ENCODE data around the gene SAFB. TPM values are rescaled to one million over a fixed set of nuclear protein-coding genes. Genes with fewer than 3 reads are reported as not detected.

The SAFB gene
- total RNA-seq, 3 donors from 2014 or later, result 169 to 191 (median 186) TPM

DNA sequence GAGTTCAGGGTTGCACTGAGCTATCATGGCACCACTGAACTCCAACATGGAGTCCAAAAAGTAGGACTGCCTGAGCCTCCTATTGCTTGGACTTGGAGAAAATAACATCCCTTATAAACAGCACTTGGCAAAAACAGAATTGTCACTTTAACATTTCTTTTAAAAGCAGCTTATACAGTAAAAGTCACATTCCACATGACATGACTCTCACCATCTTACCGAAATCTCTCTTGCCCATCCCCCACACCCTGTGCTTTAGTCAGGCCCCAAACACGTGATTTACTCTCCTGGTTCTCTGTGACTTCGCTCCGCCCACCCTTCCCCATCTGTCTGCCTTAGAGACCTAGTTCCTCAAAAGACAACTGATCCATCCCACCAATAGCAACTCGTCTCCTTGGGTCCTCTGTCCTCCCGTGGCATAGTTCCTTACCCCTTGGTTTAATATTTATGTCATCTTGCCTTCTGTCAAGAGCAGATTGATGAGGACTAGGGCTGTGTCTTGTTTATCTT is 4.6 kb downstream of the SAFB start:
- DNase-seq (peak; percentile 35), ATAC-seq (no peak)
- Mint-ChIP-seq H3K4me3 (no peak overlapping the region), H3K4me1 (ENCODE audit: low read depth) (peaks cover 74% of the 10 kb centered on the region), H3K9me3 (no peaks in the 10 kb centered on the region), H3K27me3 (ENCODE audit: low read depth) (no peaks in the 10 kb centered on the region), H3K36me3 (ENCODE audit: insufficient read depth) (peaks cover 48% of the 10 kb centered on the region)

DNA sequence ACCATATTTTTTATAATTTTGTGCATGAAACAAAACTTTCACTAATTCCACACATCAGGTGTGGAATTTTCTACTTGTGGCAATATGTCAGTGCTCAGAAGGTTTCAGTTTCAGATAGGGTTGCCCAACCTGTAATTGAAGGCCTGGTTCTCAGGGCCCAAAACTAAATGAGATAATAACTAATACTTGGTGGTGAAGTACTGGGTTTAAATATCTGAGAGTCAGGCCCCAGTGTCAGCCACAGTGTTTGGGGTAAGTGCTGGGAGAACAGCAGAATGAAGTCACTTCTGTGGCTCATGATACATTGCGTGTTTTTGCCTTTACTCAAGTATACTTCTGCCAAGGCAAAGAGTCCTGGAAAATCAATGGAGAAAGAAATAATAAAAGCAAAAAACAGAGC is 5.6 kb downstream of the SAFB start:
- H3K4me1 Mint-ChIP-seq (ENCODE audit: low read depth), result peaks cover 84% of the 10 kb centered on the region
- peaks cover 44% of the 10 kb centered on the region for H3K36me3 Mint-ChIP-seq (ENCODE audit: insufficient read depth)
- peak overlapping the region; percentile 45 for H3K4me3 Mint-ChIP-seq
- H3K9me3 Mint-ChIP-seq, result no peaks in the 10 kb centered on the region
- ATAC-seq (no peak), DNase-seq (no peak)
- H3K27me3 Mint-ChIP-seq (ENCODE audit: low read depth), result no peaks in the 10 kb centered on the region

DNA sequence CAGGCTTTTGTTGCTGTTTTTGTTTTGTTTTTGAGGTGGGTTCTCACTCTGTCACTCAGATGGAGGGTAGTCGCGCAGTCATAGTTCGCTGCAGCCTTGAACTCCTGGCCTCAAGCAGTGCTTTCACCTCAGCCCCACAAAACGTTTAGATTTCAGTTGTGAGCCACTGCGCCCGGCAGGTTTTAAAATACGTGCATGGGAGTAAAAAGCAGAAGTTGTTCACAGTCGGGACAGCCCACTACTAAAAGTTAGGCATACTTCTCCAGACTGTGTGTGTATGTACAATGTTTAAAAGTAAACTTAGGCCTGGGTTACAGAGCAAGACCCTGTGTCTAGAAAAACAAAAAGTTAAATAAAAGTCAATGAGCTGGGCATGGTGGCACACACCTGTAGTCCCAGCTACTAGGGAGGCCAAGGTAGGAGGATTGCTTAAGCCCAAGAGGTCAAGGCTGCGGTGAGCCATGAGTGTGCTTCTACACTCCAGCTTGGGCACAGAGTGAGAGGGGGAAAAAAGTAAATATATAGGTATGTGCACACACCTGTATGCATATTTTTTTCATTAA is 6.1 kb downstream of the SAFB start:
- Mint-ChIP-seq H3K4me1 (ENCODE audit: low read depth) (peaks cover 84% of the 10 kb centered on the region), H3K27me3 (ENCODE audit: low read depth) (no peaks in the 10 kb centered on the region), H3K4me3 (peak overlapping the region; percentile 45), H3K9me3 (no peaks in the 10 kb centered on the region), H3K36me3 (ENCODE audit: insufficient read depth) (peaks cover 44% of the 10 kb centered on the region)
- DNase-seq, result no peak
- ATAC-seq, result no peak

GRCh38 chr19:5631567-5632240 is 8.8 kb downstream of the SAFB start:
- Mint-ChIP-seq H3K9me3 (no peaks in the 10 kb centered on the region), H3K36me3 (ENCODE audit: insufficient read depth) (peaks cover 29% of the 10 kb centered on the region), H3K27me3 (ENCODE audit: low read depth) (no peaks in the 10 kb centered on the region), H3K4me3 (peak overlapping the region; percentile 19), H3K4me1 (ENCODE audit: low read depth) (peaks cover 73% of the 10 kb centered on the region)
- DNase-seq, result no peak
- no peak for ATAC-seq

- Mint-ChIP-seq H3K4me3 (no peak overlapping the region), H3K9me3 (no peaks in the 10 kb centered on the region), H3K4me1 (ENCODE audit: low read depth) (peaks cover 71% of the 10 kb centered on the region), H3K36me3 (ENCODE audit: insufficient read depth) (peaks cover 27% of the 10 kb centered on the region), H3K27me3 (ENCODE audit: low read depth) (no peaks in the 10 kb centered on the region)
- ATAC-seq (no peak), DNase-seq (no peak)
Measured at GRCh38 chr19:5632241-5632612, 9.3 kb downstream of the SAFB start.

GRCh38 chr19:5632657-5633056 is 9.8 kb downstream of the SAFB start:
- H3K27me3 Mint-ChIP-seq (ENCODE audit: low read depth), result no peaks in the 10 kb centered on the region
- H3K9me3 Mint-ChIP-seq, result no peaks in the 10 kb centered on the region
- ATAC-seq (no peak), DNase-seq (no peak)
- no peak overlapping the region for H3K4me3 Mint-ChIP-seq
- H3K36me3 Mint-ChIP-seq (ENCODE audit: insufficient read depth), result peaks cover 24% of the 10 kb centered on the region
- H3K4me1 Mint-ChIP-seq (ENCODE audit: low read depth), result peaks cover 71% of the 10 kb centered on the region

- no peak for DNase-seq
- peaks cover 50% of the 10 kb centered on the region for H3K4me1 Mint-ChIP-seq (ENCODE audit: low read depth)
- no peaks in the 10 kb centered on the region for H3K9me3 Mint-ChIP-seq
- H3K36me3 Mint-ChIP-seq (ENCODE audit: insufficient read depth), result peaks cover 11% of the 10 kb centered on the region
- ATAC-seq, result no peak
- no peaks in the 10 kb centered on the region for H3K27me3 Mint-ChIP-seq (ENCODE audit: low read depth)
- no peak overlapping the region for H3K4me3 Mint-ChIP-seq
Measured at GRCh38 chr19:5635427-5635826, 12.5 kb downstream of the SAFB start.

DNA sequence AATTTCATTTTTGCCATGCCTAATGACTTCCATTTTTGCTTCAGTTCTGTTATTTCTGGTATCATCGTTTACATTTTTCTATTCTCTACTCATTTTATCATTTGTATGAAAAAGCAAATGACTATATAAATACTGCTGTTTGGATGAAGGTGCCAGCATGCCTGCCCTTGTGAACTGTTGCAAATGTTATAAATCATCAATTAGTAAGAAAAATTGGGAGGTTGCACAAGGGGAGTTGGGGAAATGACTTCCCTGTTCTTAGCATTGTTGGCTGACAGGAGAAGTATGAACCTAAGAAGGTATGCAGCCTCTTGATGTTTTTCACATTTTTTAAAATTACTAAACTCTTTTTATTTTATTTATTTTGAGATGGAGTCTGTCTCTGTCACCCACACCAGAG is 15.1 kb downstream of the SAFB start:
- H3K36me3 Mint-ChIP-seq (ENCODE audit: insufficient read depth), result peaks cover 15% of the 10 kb centered on the region
- DNase-seq, result no peak
- H3K9me3 Mint-ChIP-seq, result no peaks in the 10 kb centered on the region
- no peak for ATAC-seq
- no peaks in the 10 kb centered on the region for H3K27me3 Mint-ChIP-seq (ENCODE audit: low read depth)
- no peak overlapping the region for H3K4me3 Mint-ChIP-seq
- H3K4me1 Mint-ChIP-seq (ENCODE audit: low read depth), result peaks cover 33% of the 10 kb centered on the region

GRCh38 chr19:5641171-5641570 is 18.3 kb downstream of the SAFB start:
- no peaks in the 10 kb centered on the region for H3K27me3 Mint-ChIP-seq (ENCODE audit: low read depth)
- no peak for ATAC-seq
- H3K9me3 Mint-ChIP-seq, result no peaks in the 10 kb centered on the region
- peaks cover 38% of the 10 kb centered on the region for H3K36me3 Mint-ChIP-seq (ENCODE audit: insufficient read depth)
- DNase-seq, result no peak
- no peak overlapping the region for H3K4me3 Mint-ChIP-seq
- peaks cover 23% of the 10 kb centered on the region for H3K4me1 Mint-ChIP-seq (ENCODE audit: low read depth)

DNA sequence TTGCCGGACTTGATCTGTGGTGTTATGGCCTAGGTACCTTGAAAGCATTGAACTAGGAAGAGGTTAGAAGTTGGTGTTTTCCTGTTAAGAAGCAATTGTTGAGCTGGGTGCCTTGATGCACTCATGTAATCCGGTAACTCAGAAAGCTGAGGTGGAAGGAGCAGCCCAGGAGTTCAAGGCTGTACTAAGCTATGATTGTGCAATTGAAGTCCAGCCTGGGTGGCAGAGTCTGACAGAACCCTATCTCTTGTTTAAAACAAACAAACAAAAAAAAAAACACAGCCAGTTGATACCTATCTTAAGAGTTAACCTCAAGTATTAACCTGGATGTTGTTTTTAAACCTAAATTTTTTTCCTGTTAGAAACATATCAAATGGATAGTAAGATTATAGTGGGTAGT is 19.3 kb downstream of the SAFB start:
- Mint-ChIP-seq H3K27me3 (ENCODE audit: low read depth) (no peaks in the 10 kb centered on the region), H3K4me1 (ENCODE audit: low read depth) (peaks cover 25% of the 10 kb centered on the region), H3K36me3 (ENCODE audit: insufficient read depth) (peaks cover 48% of the 10 kb centered on the region), H3K9me3 (no peaks in the 10 kb centered on the region), H3K4me3 (no peak overlapping the region)
- no peak for DNase-seq
- ATAC-seq, result no peak

- no peak for ATAC-seq
- Mint-ChIP-seq H3K4me1 (ENCODE audit: low read depth) (peaks cover 17% of the 10 kb centered on the region), H3K36me3 (ENCODE audit: insufficient read depth) (peaks cover 51% of the 10 kb centered on the region), H3K27me3 (ENCODE audit: low read depth) (no peaks in the 10 kb centered on the region), H3K4me3 (no peak overlapping the region), H3K9me3 (no peaks in the 10 kb centered on the region)
- DNase-seq, result no peak
Measured at GRCh38 chr19:5643060-5643459, 20.2 kb downstream of the SAFB start.

GRCh38 chr19:5644037-5644436 is 21.2 kb downstream of the SAFB start:
- peaks cover 57% of the 10 kb centered on the region for H3K36me3 Mint-ChIP-seq (ENCODE audit: insufficient read depth)
- no peak for ATAC-seq
- H3K4me3 Mint-ChIP-seq, result no peak overlapping the region
- H3K9me3 Mint-ChIP-seq, result no peaks in the 10 kb centered on the region
- H3K27me3 Mint-ChIP-seq (ENCODE audit: low read depth), result no peaks in the 10 kb centered on the region
- no peak for DNase-seq
- peaks cover 15% of the 10 kb centered on the region for H3K4me1 Mint-ChIP-seq (ENCODE audit: low read depth)

DNA sequence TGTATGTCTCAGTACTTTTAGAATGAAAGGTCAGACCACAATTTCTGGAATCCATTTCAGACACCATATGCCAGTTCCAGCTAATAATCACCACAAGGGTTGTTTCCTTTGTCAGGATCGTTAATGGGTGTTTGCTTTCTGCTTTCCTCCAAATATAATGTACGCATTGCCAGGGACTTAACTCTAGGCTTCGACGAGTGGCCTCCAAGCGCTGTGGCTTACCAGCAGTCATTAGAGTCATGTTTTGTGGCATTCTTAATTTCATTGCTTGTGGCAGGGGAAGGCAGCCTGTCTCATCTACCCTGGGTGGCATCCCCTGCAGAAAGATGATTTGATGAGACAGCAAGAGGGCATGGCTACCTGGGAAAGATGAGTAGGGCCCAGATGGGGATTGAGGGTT is 22.5 kb downstream of the SAFB start:
- DNase-seq, result no peak
- no peaks in the 10 kb centered on the region for H3K27me3 Mint-ChIP-seq (ENCODE audit: low read depth)
- no peak overlapping the region for H3K4me3 Mint-ChIP-seq
- no peaks in the 10 kb centered on the region for H3K9me3 Mint-ChIP-seq
- H3K36me3 Mint-ChIP-seq (ENCODE audit: insufficient read depth), result peaks cover 64% of the 10 kb centered on the region
- H3K4me1 Mint-ChIP-seq (ENCODE audit: low read depth), result peaks cover 15% of the 10 kb centered on the region
- no peak for ATAC-seq

- H3K27me3 Mint-ChIP-seq (ENCODE audit: low read depth), result no peaks in the 10 kb centered on the region
- DNase-seq, result no peak
- no peak for ATAC-seq
- peaks cover 64% of the 10 kb centered on the region for H3K36me3 Mint-ChIP-seq (ENCODE audit: insufficient read depth)
- H3K4me3 Mint-ChIP-seq, result no peak overlapping the region
- H3K4me1 Mint-ChIP-seq (ENCODE audit: low read depth), result peaks cover 12% of the 10 kb centered on the region
- H3K9me3 Mint-ChIP-seq, result no peaks in the 10 kb centered on the region
Measured at GRCh38 chr19:5646703-5647102, 23.8 kb downstream of the SAFB start.

DNA sequence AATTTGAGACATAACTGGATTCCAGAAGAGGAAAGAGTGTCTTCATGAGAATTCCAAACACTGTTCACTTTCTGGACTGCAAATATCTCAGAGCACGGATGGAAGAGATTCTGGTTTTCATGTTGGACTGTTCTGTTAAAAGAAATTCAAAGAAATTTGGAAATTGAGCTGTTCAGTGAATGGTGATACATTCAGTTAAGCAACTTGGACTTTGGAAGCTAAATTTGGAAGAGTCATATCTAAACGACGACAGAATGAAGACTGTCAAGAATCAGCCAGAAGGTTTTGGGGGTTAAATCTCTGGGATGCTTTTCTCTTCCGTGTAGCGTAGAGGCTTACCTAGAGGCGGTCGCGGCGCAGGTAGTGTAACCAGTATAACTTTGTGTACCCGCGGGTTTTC is 25.6 kb downstream of the SAFB start:
- no peaks in the 10 kb centered on the region for H3K9me3 Mint-ChIP-seq
- peaks cover 64% of the 10 kb centered on the region for H3K36me3 Mint-ChIP-seq (ENCODE audit: insufficient read depth)
- H3K4me1 Mint-ChIP-seq (ENCODE audit: low read depth), result peaks cover 12% of the 10 kb centered on the region
- ATAC-seq (no peak), DNase-seq (no peak)
- H3K27me3 Mint-ChIP-seq (ENCODE audit: low read depth), result no peaks in the 10 kb centered on the region
- H3K4me3 Mint-ChIP-seq, result no peak overlapping the region
